ENCODE measurements around the gene ZNF574. TPM values are rescaled to one million over a fixed set of nuclear protein-coding genes. Genes with fewer than 3 reads are reported as not detected.

The ZNF574 gene
- total and polyA plus RNA-seq, 5 experiments from 2014 or later: 7.8 to 21.5 (median 18.3) TPM

DNA sequence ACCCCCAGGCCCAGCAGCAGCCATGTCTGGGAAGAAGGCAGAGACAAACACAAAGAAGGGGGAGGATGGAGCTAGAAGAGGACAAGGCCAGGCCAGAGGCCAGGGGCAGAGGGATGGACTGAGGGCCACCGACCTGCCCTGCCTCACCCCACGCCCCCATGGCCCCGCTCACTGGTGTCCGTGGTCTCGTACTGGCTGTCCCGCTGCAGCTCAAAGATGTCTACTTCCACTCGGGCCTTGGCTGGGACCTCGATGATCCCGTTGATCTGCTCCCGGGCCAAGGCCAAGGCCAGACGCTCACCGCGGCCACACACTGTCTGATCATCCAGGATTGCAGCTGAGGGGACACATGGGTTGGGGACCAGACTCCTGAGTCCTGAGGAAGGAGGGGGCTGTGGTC, 10.9 kb upstream of the ZNF574 start:
- peaks cover 0 to 16% (median 13%) of the 10 kb centered on the region in 5 donors for H3K27me3 Mint-ChIP-seq
- no peak overlapping the region for H3K4me3 Mint-ChIP-seq
- no peak overlapping the region for H3K27ac Mint-ChIP-seq
- ATAC-seq: no peak
- POLR2A ChIA-PET: interaction anchor here (0.6 kb wide), 1 partner anchor 35 kb away, joined by 5 read pairs; no protein-coding TSS in a partner anchor
- no peaks in the 10 kb centered on the region for H3K9me3 Mint-ChIP-seq
- no peaks in the 10 kb centered on the region for H3K4me1 Mint-ChIP-seq
- no peak for DNase-seq
- H3K36me3 Mint-ChIP-seq: no peaks in the 10 kb centered on the region

- DNase-seq (no peak), ATAC-seq (no peak)
- Mint-ChIP-seq H3K4me3 (no peak overlapping the region), H3K9me3 (no peaks in the 10 kb centered on the region), H3K27ac (no peak overlapping the region), H3K36me3 (no peaks in the 10 kb centered on the region), H3K4me1 (peaks cover 0 to 2% (median 0%) of the 10 kb centered on the region in 4 donors), H3K27me3 (peaks cover 0 to 18% (median 13%) of the 10 kb centered on the region in 5 donors)
- POLR2A ChIA-PET: no interaction called here
Observed at GRCh38 chr19:42065511-42065910, 10.5 kb upstream of the ZNF574 start.

GRCh38 chr19:42066075-42066754, 9.8 kb upstream of the ZNF574 start:
- no peak overlapping the region for H3K4me3 Mint-ChIP-seq
- H3K4me1 Mint-ChIP-seq: peaks cover 0 to 3% (median 0%) of the 10 kb centered on the region in 4 donors
- H3K36me3 Mint-ChIP-seq: no peaks in the 10 kb centered on the region
- POLR2A ChIA-PET: no interaction called here
- peaks cover 0 to 21% (median 13%) of the 10 kb centered on the region in 5 donors for H3K27me3 Mint-ChIP-seq
- no peaks in the 10 kb centered on the region for H3K9me3 Mint-ChIP-seq
- H3K27ac Mint-ChIP-seq: no peak overlapping the region
- no peak for ATAC-seq
- no peak for DNase-seq

DNA sequence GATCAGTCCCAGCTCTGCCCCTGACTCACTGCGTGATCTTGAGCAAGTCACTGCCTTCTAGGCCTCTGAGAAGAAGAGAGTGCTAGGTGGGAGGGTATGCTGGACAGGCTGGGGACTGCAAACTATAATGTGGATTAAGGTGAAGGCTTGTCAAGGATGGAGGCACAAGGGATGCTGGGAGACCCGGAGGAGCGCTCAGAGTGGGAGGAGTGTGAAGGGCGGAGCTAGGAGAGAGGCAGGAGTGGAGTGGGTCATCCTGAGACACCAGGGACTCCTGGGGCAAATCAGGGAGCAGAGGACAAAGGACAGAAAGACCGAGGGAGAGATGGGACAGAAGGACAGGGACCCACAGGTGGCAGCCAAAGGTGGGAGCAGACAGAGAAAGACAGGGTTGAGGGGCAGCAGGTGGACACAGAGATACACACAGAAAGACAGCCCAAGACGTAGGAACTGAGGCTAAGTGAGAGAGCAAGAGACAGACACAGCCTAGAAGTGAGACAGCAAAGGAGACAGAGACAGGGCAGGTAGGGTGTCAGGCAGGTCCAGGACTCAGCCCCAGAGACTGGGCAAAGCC, 8.6 kb upstream of the ZNF574 start:
- DNase-seq (no peak), ATAC-seq (no peak)
- H3K27ac Mint-ChIP-seq: no peak overlapping the region
- POLR2A ChIA-PET: no interaction called here
- peaks cover 0 to 23% (median 13%) of the 10 kb centered on the region in 5 donors for H3K27me3 Mint-ChIP-seq
- H3K9me3 Mint-ChIP-seq: no peaks in the 10 kb centered on the region
- H3K36me3 Mint-ChIP-seq: no peaks in the 10 kb centered on the region
- peaks cover 0 to 3% (median under 1%) of the 10 kb centered on the region in 4 donors for H3K4me1 Mint-ChIP-seq
- H3K4me3 Mint-ChIP-seq: no peak overlapping the region

DNA sequence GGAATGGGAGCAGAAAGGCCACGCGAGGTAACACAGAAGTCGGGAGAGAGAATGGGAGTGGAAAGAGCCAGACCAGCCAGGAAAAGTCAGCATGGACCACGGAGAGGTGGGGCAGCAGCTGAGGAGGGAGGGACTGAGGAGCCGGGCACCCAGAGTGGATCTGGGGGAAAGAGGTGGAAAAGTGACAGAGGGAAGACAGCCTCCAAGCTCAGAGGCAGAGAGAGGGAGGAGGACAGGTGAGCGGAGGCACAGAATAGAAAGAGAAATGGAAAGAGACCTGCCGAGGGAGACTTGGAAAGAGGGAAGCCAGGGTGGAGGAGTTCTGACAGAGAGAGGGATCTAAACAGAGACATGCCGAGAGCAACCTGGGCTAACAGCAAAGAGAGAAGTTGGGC, 7.6 kb upstream of the ZNF574 start:
- ATAC-seq: no peak

GRCh38 chr19:42068756-42069571, 7.0 kb upstream of the ZNF574 start:
- Mint-ChIP-seq H3K9me3 (no peaks in the 10 kb centered on the region), H3K36me3 (no peaks in the 10 kb centered on the region), H3K4me3 (no peak overlapping the region), H3K4me1 (peaks cover 0 to 3% (median under 1%) of the 10 kb centered on the region in 4 donors), H3K27me3 (peaks cover 0 to 20% (median 7%) of the 10 kb centered on the region in 5 donors), H3K27ac (no peak overlapping the region)
- POLR2A ChIA-PET: interaction anchor here (0.6 kb wide), 1 partner anchor 98 kb away, joined by 4 read pairs; no protein-coding TSS in a partner anchor
- DNase-seq: no peak
- ATAC-seq: no peak

More for the DNA sequence above, 7.6 kb upstream of the ZNF574 start:
- no peak overlapping the region for H3K27ac Mint-ChIP-seq
- H3K4me1 Mint-ChIP-seq: peaks cover 0 to 3% (median under 1%) of the 10 kb centered on the region in 4 donors
- DNase-seq: no peak
- POLR2A ChIA-PET: no interaction called here
- H3K36me3 Mint-ChIP-seq: no peaks in the 10 kb centered on the region
- H3K27me3 Mint-ChIP-seq: peaks cover 0 to 23% (median 10%) of the 10 kb centered on the region in 5 donors
- H3K9me3 Mint-ChIP-seq: no peaks in the 10 kb centered on the region
- H3K4me3 Mint-ChIP-seq: no peak overlapping the region

- ATAC-seq: peak; percentile 30 to 52
- no peaks in the 10 kb centered on the region for H3K9me3 Mint-ChIP-seq
- peaks cover 0 to 5% (median 4%) of the 10 kb centered on the region in 4 donors for H3K4me1 Mint-ChIP-seq
- peak within 1 kb of the TSS in 2 of 10 donors; percentile 15 to 58 for H3K4me3 Mint-ChIP-seq
- no peaks in the 10 kb centered on the region for H3K36me3 Mint-ChIP-seq
- POLR2A ChIA-PET: interaction anchor here (0.6 kb wide), 1 partner anchor 99 kb away, joined by 4 read pairs; no protein-coding TSS in a partner anchor
- H3K27ac Mint-ChIP-seq: peak within 1 kb of the TSS in 3 of 10 donors; percentile 4 to 76 (median 22)
- no peak for DNase-seq
- H3K27me3 Mint-ChIP-seq: peaks cover 0 to 12% (median 0%) of the 10 kb centered on the region in 5 donors
Observed at GRCh38 chr19:42069619-42070351, 6.2 kb upstream of the ZNF574 start, which contains the start of gene GRIK5. TSS of gene GRIK5 (minus strand) at chr19:42070206. CDS start at chr19:42065770, 4,436 bp downstream.

GRCh38 chr19:42071247-42071646, 4.7 kb upstream of the ZNF574 start:
- no peaks in the 10 kb centered on the region for H3K36me3 Mint-ChIP-seq
- DNase-seq (no peak), ATAC-seq (no peak)
- H3K27me3 Mint-ChIP-seq: peaks cover 0 to 9% (median 0%) of the 10 kb centered on the region in 5 donors
- peak overlapping the region in 5 of 10 donors; percentile 49 to 71 (median 51) for H3K27ac Mint-ChIP-seq
- H3K9me3 Mint-ChIP-seq: no peaks in the 10 kb centered on the region
- POLR2A ChIA-PET: interaction anchor here (0.8 kb wide), 1 partner anchor 19 kb away, joined by 4 read pairs; no protein-coding TSS in a partner anchor
- peaks cover 10 to 18% (median 14%) of the 10 kb centered on the region in 4 donors for H3K4me1 Mint-ChIP-seq
- H3K4me3 Mint-ChIP-seq: no peak overlapping the region

- H3K4me1 Mint-ChIP-seq: peaks cover 29 to 40% (median 36%) of the 10 kb centered on the region in 4 donors
- DNase-seq (peak in 1 of 10 donors; percentile 7), ATAC-seq (no peak)
- H3K4me3 Mint-ChIP-seq: peak overlapping the region; percentile 93 to 99 (median 98)
- peaks cover 0 to 13% (median 0%) of the 10 kb centered on the region in 3 donors for H3K36me3 Mint-ChIP-seq
- H3K27ac Mint-ChIP-seq: peak overlapping the region; percentile 98 to 100 (median 100)
- POLR2A ChIA-PET: interaction anchor here (0.6 to 0.7 kb wide), 3 partner anchors 110 to 327 kb away, joined by 3 to 4 read pairs (median 3); no protein-coding TSS in a partner anchor
- peaks cover 0 to 9% (median 0%) of the 10 kb centered on the region in 5 donors for H3K27me3 Mint-ChIP-seq
- H3K9me3 Mint-ChIP-seq: no peaks in the 10 kb centered on the region
Observed at GRCh38 chr19:42074513-42075363, 1.2 kb upstream of the ZNF574 start.

- Mint-ChIP-seq H3K4me3 (peak overlapping the region; percentile 93 to 99 (median 98)), H3K4me1 (peaks cover 29 to 40% (median 36%) of the 10 kb centered on the region in 4 donors), H3K9me3 (no peaks in the 10 kb centered on the region), H3K27me3 (peaks cover 0 to 9% (median 0%) of the 10 kb centered on the region in 5 donors), H3K27ac (peak overlapping the region; percentile 98 to 100 (median 100)), H3K36me3 (peaks cover 0 to 19% (median 0%) of the 10 kb centered on the region in 3 donors)
- ATAC-seq (peak; percentile 2 to 3), DNase-seq (peak in 1 of 10 donors; percentile 31)
- POLR2A ChIA-PET: interaction anchor here (0.6 kb wide), 2 partner anchors 110 to 175 kb away, joined by 3 to 4 read pairs; no protein-coding TSS in a partner anchor
Observed at GRCh38 chr19:42075364-42075615, 676 bp upstream of the ZNF574 start.

GRCh38 chr19:42076380-42076944, 496 bp downstream of the ZNF574 start:
- H3K27ac Mint-ChIP-seq: peak overlapping the region; percentile 90 to 100 (median 95)
- POLR2A ChIA-PET: interaction anchor here (0.5 to 1.5 kb wide), 13 partner anchors 10 to 641 kb away, joined by 3 to 6 read pairs (median 3); partner anchors contain the start of gene RABAC1
- ATAC-seq: peak in 1 of 2 donors; percentile 5
- H3K4me3 Mint-ChIP-seq: peak overlapping the region; percentile 84 to 96 (median 92)
- peaks cover 0 to 2% (median 0%) of the 10 kb centered on the region in 5 donors for H3K27me3 Mint-ChIP-seq
- DNase-seq: peak in 6 of 10 donors; percentile 15 to 72 (median 34)
- H3K9me3 Mint-ChIP-seq: no peaks in the 10 kb centered on the region
- H3K36me3 Mint-ChIP-seq: peaks cover 0 to 29% (median 2%) of the 10 kb centered on the region in 3 donors
- H3K4me1 Mint-ChIP-seq: peaks cover 28 to 43% (median 41%) of the 10 kb centered on the region in 4 donors
